ENCODE data around the gene SAXO2.
"Not testable (repeated sequence)": the region's sequence is repeated elsewhere in the genome, so short reads cannot be mapped to it uniquely, and the experiment has no call there.

GRCh38 chr15:82322488-82322887 is 59.9 kb downstream of the SAXO2 start:
- TF ChIP-seq SP1 (IDR thresholded peaks at IDR 0.05); NFRKB (IDR thresholded peaks at IDR 0.05); FOXM1 (IDR thresholded peaks at IDR 0.05; ENCODE audit: borderline replicate concordance); SUZ12 (IDR thresholded peaks at IDR 0.05); ARNT (IDR thresholded peaks at IDR 0.05); TARDBP (IDR thresholded peaks at IDR 0.05); ELF4 (IDR thresholded peaks at IDR 0.05); LEF1 (IDR thresholded peaks at IDR 0.05; ENCODE audit: borderline replicate concordance); ZNF384 (IDR thresholded peaks at IDR 0.05); BHLHE40 (IDR thresholded peaks at IDR 0.05; ENCODE audit: borderline replicate concordance); FOXK2 (IDR thresholded peaks at IDR 0.05): not testable (repeated sequence)

Measured in HEK293T (cell line).